Gastrocnemius medialis (tissue), 4 donors: Measurements from ENCODE around the gene PHF11.

ENCODE experiments used
- CTCF ChIP-seq, 5 experiments: fragments of 450-650 bp in 3 of 5; fragments of 200-600 bp in 2 of 5; sonication (generic) in 2 of 5; IDR thresholded peaks in 4 of 5; conservative IDR thresholded peaks in 1 of 5; 1 replicate in 4 of 5; 2 replicates in 1 of 5; pipeline ENCODE4 v1.5.1; 2016 to 2019; ENCODE audit warnings: antibody characterized with exemption in 5 of 5, mild to moderate bottlenecking in 3 of 5, moderate library complexity in 3 of 5
- POLR2A ChIP-seq, 2 donors: fragments of 450-650 bp; IDR thresholded peaks; one replicate each; pipeline ENCODE4 v1.6.1; 2017; ENCODE audit warnings: antibody characterized with exemption in 2 of 2, mild to moderate bottlenecking in 2 of 2, moderate library complexity in 2 of 2

- TF ChIP-seq POLR2A (IDR thresholded peaks at IDR 0.05) (no peak), CTCF (IDR thresholded peaks at IDR 0.05 in 4 of 5, conservative IDR thresholded peaks at IDR 0.05 in 1 of 5) (no peak)
These were observed 1.1 kb upstream of the PHF11 start for GRCh38 chr13:49494645-49495044.
